ENCODE measurements around the gene EDA2R.

GRCh38 chrX:66672106-66672505 lies 33.2 kb upstream of the EDA2R start:
- TF ChIP-seq POLR2A (IDR thresholded peaks at IDR 0.05) (no peak), POLR2AphosphoS5 (IDR thresholded peaks at IDR 0.05; ENCODE audit: insufficient read depth in 1 of 2, low read depth in 1 of 2) (no peak)
- TF ChIP-seq, protein P1, sequence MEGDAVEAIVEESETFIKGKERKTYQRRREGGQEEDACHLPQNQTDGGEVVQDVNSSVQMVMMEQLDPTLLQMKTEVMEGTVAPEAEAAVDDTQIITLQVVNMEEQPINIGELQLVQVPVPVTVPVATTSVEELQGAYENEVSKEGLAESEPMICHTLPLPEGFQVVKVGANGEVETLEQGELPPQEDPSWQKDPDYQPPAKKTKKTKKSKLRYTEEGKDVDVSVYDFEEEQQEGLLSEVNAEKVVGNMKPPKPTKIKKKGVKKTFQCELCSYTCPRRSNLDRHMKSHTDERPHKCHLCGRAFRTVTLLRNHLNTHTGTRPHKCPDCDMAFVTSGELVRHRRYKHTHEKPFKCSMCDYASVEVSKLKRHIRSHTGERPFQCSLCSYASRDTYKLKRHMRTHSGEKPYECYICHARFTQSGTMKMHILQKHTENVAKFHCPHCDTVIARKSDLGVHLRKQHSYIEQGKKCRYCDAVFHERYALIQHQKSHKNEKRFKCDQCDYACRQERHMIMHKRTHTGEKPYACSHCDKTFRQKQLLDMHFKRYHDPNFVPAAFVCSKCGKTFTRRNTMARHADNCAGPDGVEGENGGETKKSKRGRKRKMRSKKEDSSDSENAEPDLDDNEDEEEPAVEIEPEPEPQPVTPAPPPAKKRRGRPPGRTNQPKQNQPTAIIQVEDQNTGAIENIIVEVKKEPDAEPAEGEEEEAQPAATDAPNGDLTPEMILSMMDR (IDR thresholded peaks at IDR 0.05) = no peak

All from vagina (tissue), 2 donors.